ENCODE results near the gene MTM1. TPM values are rescaled to one million over a fixed set of nuclear protein-coding genes. Genes with fewer than 3 reads are reported as not detected.
A peak's percentile ranks its signal among the peaks of the same experiment; 100 is the strongest.

The MTM1 gene
- total and polyA plus RNA-seq, 2 experiments from 2014 or later: 3.8 to 3.9 TPM

DNA sequence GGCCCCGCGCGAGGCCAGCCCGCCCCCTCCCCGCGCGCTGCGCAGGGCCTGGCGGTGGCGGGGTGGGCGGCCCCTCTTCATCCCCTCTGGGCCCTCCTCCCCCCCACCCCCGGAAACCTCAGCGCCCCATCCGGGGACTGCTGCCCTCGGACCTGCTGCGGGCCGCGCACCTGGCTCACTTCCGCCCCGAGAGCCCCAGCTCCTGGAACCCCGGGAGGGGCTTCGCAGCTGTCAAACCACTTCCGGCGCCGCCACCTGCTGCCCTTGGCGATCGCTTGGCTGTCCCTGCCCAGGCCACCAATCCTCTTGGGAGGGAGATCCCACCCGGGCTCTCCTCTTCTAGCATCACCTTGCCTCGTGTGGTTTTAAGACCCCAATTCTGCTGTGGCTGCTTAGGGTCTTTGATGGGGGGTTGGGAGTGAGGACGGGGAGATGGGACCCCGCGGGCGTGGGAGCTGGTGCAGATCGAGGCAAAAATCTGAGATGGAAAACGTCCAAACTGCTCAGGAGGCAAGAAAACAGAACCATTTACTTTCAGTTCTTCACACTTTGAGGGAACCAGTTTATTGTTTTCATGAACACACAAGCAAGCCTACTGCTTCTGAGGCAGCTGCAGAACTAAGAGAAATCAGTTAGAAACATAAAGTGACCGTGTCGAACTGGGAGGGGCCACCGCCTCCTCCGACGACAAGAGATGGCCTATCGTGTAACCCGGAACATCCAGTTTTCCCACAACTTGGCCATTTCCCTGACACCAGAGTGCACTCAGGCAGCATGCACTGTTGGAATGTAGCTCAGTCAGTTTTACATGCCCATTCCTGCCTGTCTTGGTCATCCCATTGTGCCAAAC is 125.5 kb downstream of the MTM1 start:
- no peaks in the 10 kb centered on the region for H3K36me3 ChIP-seq
- H3K27ac ChIP-seq: no peak overlapping the region
- H3K4me1 ChIP-seq (ENCODE audit: low read depth): no peaks in the 10 kb centered on the region
- no peaks in the 10 kb centered on the region for H3K27me3 ChIP-seq
- peak; percentile 21 to 59 for DNase-seq (ENCODE audit: low read depth in 1 of 2, low spot score in 1 of 2)
- H3K9me3 ChIP-seq (ENCODE audit: low read depth): no peaks in the 10 kb centered on the region
- TF ChIP-seq, protein P1, sequence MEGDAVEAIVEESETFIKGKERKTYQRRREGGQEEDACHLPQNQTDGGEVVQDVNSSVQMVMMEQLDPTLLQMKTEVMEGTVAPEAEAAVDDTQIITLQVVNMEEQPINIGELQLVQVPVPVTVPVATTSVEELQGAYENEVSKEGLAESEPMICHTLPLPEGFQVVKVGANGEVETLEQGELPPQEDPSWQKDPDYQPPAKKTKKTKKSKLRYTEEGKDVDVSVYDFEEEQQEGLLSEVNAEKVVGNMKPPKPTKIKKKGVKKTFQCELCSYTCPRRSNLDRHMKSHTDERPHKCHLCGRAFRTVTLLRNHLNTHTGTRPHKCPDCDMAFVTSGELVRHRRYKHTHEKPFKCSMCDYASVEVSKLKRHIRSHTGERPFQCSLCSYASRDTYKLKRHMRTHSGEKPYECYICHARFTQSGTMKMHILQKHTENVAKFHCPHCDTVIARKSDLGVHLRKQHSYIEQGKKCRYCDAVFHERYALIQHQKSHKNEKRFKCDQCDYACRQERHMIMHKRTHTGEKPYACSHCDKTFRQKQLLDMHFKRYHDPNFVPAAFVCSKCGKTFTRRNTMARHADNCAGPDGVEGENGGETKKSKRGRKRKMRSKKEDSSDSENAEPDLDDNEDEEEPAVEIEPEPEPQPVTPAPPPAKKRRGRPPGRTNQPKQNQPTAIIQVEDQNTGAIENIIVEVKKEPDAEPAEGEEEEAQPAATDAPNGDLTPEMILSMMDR (IDR thresholded peaks at IDR 0.05; ENCODE audit: low read depth, low read length): no peak
- peak overlapping the region; percentile 54 for H3K4me3 ChIP-seq

DNA sequence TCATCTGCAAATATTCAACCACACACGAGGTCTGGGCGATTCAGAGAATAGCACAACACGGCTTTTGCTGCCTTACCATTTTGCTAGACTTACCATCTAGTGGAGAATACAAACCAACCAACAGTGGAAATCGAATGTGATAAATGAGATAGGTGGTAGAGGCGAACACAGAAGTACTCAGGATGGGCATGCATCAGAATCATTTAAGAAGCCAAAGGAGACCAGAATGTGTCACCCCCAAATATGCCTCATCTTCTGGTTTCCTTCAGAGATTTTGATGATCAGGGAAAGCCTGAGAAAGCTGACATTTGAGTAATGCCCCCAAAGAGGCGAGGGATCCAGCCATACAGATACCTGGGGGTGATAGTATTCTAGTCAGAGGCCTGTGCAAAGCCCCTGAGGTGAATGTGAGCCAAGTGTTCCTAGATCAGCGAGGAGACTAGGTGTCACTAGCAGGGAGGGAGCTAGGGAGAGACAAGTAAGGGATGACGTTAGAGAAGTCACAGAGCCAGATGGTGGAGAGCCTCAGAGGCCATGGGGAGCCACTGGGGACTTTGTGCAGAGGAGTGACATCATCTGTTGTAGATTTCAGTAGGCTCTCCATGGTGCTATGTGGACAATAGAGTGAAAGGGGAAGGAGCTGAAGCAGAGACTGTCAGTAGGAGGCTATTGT is 126.5 kb downstream of the MTM1 start:
- Histone ChIP-seq H3K36me3 (no peaks in the 10 kb centered on the region), H3K4me1 (ENCODE audit: low read depth) (no peaks in the 10 kb centered on the region), H3K9me3 (ENCODE audit: low read depth) (no peaks in the 10 kb centered on the region), H3K27me3 (no peaks in the 10 kb centered on the region), H3K4me3 (no peak overlapping the region), H3K27ac (no peak overlapping the region)
- TF ChIP-seq, protein P1 (IDR thresholded peaks at IDR 0.05; ENCODE audit: low read depth, low read length): no peak
- no peak for DNase-seq (ENCODE audit: low read depth in 1 of 2, low spot score in 1 of 2)

DNA sequence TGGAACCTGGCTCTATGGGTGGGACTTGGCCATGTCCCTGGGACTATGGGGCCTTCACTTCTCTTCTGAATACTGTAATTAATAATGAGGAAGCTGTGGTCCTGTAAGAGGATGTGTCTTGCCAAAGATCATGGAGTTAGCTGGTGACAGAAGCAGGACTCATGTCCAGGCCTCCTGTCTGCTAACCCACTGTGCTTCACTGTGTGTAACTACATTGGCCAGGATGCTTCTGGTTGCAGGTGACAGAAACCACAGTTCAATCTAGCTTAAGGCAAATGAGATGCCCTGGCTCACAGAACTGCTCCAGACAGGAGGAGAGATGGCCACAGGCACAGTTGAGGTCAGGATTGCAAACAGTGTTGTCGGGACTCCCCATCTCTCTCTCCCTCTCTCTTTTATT is 127.9 kb downstream of the MTM1 start:
- no peak overlapping the region for H3K27ac ChIP-seq
- TF ChIP-seq, protein P1 (IDR thresholded peaks at IDR 0.05; ENCODE audit: low read depth, low read length): no peak
- H3K4me3 ChIP-seq: no peak overlapping the region
- no peak for DNase-seq (ENCODE audit: low read depth in 1 of 2, low spot score in 1 of 2)
- no peaks in the 10 kb centered on the region for H3K9me3 ChIP-seq (ENCODE audit: low read depth)
- H3K4me1 ChIP-seq (ENCODE audit: low read depth): no peaks in the 10 kb centered on the region
- no peaks in the 10 kb centered on the region for H3K36me3 ChIP-seq
- H3K27me3 ChIP-seq: no peaks in the 10 kb centered on the region

DNA sequence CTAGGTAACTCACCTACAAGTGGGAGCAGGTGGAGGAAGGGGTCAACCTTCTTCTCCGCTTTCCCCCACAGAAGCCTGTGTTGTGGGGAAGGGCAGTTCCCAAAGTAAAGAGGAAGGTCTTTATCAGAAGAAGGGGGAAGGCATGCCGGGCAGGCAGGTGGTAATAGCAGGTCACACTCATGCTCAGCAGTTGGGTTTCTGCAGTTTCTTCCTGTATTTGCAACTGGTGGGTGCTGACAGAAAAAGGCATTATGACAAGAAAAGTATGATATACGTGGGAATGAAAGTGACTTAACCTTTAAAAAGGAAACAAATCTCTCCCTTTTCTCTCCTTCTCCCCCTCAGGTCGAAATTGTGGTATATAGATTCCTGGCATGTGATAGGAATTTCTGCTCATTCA is 128.4 kb downstream of the MTM1 start:
- Histone ChIP-seq H3K4me3 (no peak overlapping the region), H3K36me3 (peaks cover 2% of the 10 kb centered on the region), H3K27me3 (no peaks in the 10 kb centered on the region), H3K9me3 (ENCODE audit: low read depth) (no peaks in the 10 kb centered on the region), H3K4me1 (ENCODE audit: low read depth) (no peaks in the 10 kb centered on the region), H3K27ac (no peak overlapping the region)
- TF ChIP-seq, protein P1 (IDR thresholded peaks at IDR 0.05; ENCODE audit: low read depth, low read length): no peak
- no peak for DNase-seq (ENCODE audit: low read depth in 1 of 2, low spot score in 1 of 2)

DNA sequence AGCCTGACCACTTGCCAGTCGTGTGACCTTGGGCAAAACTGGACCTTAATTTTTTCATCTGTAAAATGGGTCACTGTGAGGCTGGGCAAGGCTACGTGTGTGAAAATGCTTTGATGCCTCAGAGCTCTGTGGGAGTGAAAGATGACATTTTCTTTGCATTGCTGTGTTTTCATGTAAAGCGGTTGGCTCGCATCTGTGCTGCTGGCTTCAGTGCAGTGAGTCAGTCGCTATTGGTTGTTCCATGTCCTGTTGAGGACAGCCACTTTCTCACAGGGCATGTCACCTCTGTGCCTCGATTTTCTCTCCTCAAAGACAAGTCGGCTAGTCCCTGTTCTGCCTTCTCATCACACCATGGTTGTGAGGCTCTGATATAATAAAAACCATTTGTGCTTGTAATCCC is 129.2 kb downstream of the MTM1 start:
- TF ChIP-seq, protein P1 (IDR thresholded peaks at IDR 0.05; ENCODE audit: low read depth, low read length): no peak
- peaks cover 2% of the 10 kb centered on the region for H3K36me3 ChIP-seq
- no peak overlapping the region for H3K27ac ChIP-seq
- H3K9me3 ChIP-seq (ENCODE audit: low read depth): no peaks in the 10 kb centered on the region
- no peaks in the 10 kb centered on the region for H3K27me3 ChIP-seq
- no peak for DNase-seq (ENCODE audit: low read depth in 1 of 2, low spot score in 1 of 2)
- no peaks in the 10 kb centered on the region for H3K4me1 ChIP-seq (ENCODE audit: low read depth)
- no peak overlapping the region for H3K4me3 ChIP-seq
